ENCODE results near the gene CHST9. TPM values are rescaled to one million over a fixed set of nuclear protein-coding genes. Genes with fewer than 3 reads are reported as not detected.

Gene CHST9
- total and polyA plus RNA-seq, 2 donors from 2014 or later, result 1.5 to 9.8 TPM

GRCh38 chr18:26863122-26863879 is 321.8 kb downstream of the CHST9 start:
- DNase-seq, result peak; percentile 66 to 91 (median 76)
- Histone ChIP-seq H3K27me3 (ENCODE audit: control insufficient read depth, insufficient read depth, low read length) (no peaks in the 10 kb centered on the region), H3K27ac (ENCODE audit: low read depth in 2 of 2, low read length in 2 of 2) (no peak overlapping the region), H3K36me3 (ENCODE audit: control insufficient read depth in 2 of 3, insufficient read depth in 3 of 3, low read length in 3 of 3) (no peaks in the 10 kb centered on the region), H3K4me3 (ENCODE audit: low read length in 3 of 3) (peak overlapping the region; percentile 26 to 55 (median 34)), H3K9ac (ENCODE audit: low read length in 3 of 3) (peak overlapping the region in 2 of 3 donors; percentile 22 to 38), H3K4me1 (ENCODE audit: control insufficient read depth in 2 of 3, insufficient read depth in 2 of 3, low read depth in 1 of 3, low read length in 3 of 3) (no peaks in the 10 kb centered on the region), H3K9me3 (ENCODE audit: control insufficient read depth in 2 of 3, insufficient read depth in 1 of 3, low read length in 3 of 3) (no peaks in the 10 kb centered on the region)
- TF ChIP-seq CTCF (IDR thresholded peaks at IDR 0.05; ENCODE audit: borderline replicate concordance, extremely low read depth, insufficient read depth), result no peak
- intact Hi-C loops (cut with DNase I), result no loop called here
- FAIRE-seq, result no peak

- Histone ChIP-seq H3K9ac (ENCODE audit: low read length in 3 of 3) (no peak overlapping the region), H3K4me3 (ENCODE audit: low read length in 3 of 3) (no peak overlapping the region), H3K4me1 (ENCODE audit: control insufficient read depth in 2 of 3, insufficient read depth in 2 of 3, low read depth in 1 of 3, low read length in 3 of 3) (no peaks in the 10 kb centered on the region), H3K27me3 (ENCODE audit: control insufficient read depth, insufficient read depth, low read length) (no peaks in the 10 kb centered on the region), H3K9me3 (ENCODE audit: control insufficient read depth in 2 of 3, insufficient read depth in 1 of 3, low read length in 3 of 3) (no peaks in the 10 kb centered on the region), H3K36me3 (ENCODE audit: control insufficient read depth in 2 of 3, insufficient read depth in 3 of 3, low read length in 3 of 3) (no peaks in the 10 kb centered on the region), H3K27ac (ENCODE audit: low read depth in 2 of 2, low read length in 2 of 2) (no peak overlapping the region)
- intact Hi-C loops (cut with DNase I), result no loop called here
- no peak for TF ChIP-seq CTCF (IDR thresholded peaks at IDR 0.05; ENCODE audit: borderline replicate concordance, extremely low read depth, insufficient read depth)
- FAIRE-seq, result no peak
- no peak for DNase-seq
Observed at GRCh38 chr18:26862084-26862483, 323.0 kb downstream of the CHST9 start.

Measured in kidney (tissue), 14 donors.